ENCODE measurements around the gene EHD1. TPM values are rescaled to one million over a fixed set of nuclear protein-coding genes. Genes with fewer than 3 reads are reported as not detected.

Gene EHD1
- total and polyA plus RNA-seq, 10 donors: 51.9 to 337 (median 162) TPM

GRCh38 chr11:64905516-64906313, 27.3 kb upstream of the EHD1 start:
- WGBS, 5 donors: 93 to 98% (median 94%) methylated on average over 21 to 25 of the region's 25 CpGs
- no peaks in the 10 kb centered on the region for H3K4me1 ChIP-seq
- no peak overlapping the region for H3K4me3 ChIP-seq
- intact Hi-C loops (cut with DNase I; ENCODE audit: low total_unique reads): no loop called here
- peak; percentile 68 for DNase-seq
- no peaks in the 10 kb centered on the region for H3K9me3 ChIP-seq
- H3K27ac ChIP-seq: no peak overlapping the region
- H3K36me3 ChIP-seq: peaks cover 6 to 100% (median 97%) of the 10 kb centered on the region in 6 donors
- no peak for TF ChIP-seq CTCF (IDR thresholded peaks at IDR 0.05 in 8 of 11, conservative IDR thresholded peaks at IDR 0.05 in 3 of 11)
- H3K27me3 ChIP-seq (replicated peaks in 1 of 7): no peaks in the 10 kb centered on the region

GRCh38 chr11:64903291-64903833, 24.9 kb upstream of the EHD1 start:
- WGBS, 5 donors: 94 to 98% (median 97%) methylated on average over 13 to 23 of the region's 23 CpGs
- H3K27me3 ChIP-seq (replicated peaks in 1 of 7): no peaks in the 10 kb centered on the region
- H3K27ac ChIP-seq: no peak overlapping the region
- intact Hi-C loops (cut with DNase I; ENCODE audit: low total_unique reads): no loop called here
- TF ChIP-seq CTCF (IDR thresholded peaks at IDR 0.05 in 8 of 11, conservative IDR thresholded peaks at IDR 0.05 in 3 of 11) (no peak), POLR2A (IDR thresholded peaks at IDR 0.05) (no peak), POLR2AphosphoS5 (IDR thresholded peaks at IDR 0.05) (no peak)
- H3K36me3 ChIP-seq: peaks cover 4 to 100% (median 95%) of the 10 kb centered on the region in 6 donors
- H3K4me1 ChIP-seq: peaks cover 0 to 3% (median 0%) of the 10 kb centered on the region in 6 donors
- H3K9me3 ChIP-seq: no peaks in the 10 kb centered on the region
- no peak overlapping the region for H3K4me3 ChIP-seq
- DNase-seq: peak; percentile 64

GRCh38 chr11:64902102-64902900, 23.9 kb upstream of the EHD1 start:
- no peaks in the 10 kb centered on the region for H3K9me3 ChIP-seq
- peaks cover 4 to 100% (median 95%) of the 10 kb centered on the region in 6 donors for H3K36me3 ChIP-seq
- TF ChIP-seq POLR2AphosphoS5 (IDR thresholded peaks at IDR 0.05) (peak in 1 of 3 donors; percentile 41), POLR2A (IDR thresholded peaks at IDR 0.05) (no peak)
- DNase-seq: no peak
- no peaks in the 10 kb centered on the region for H3K27me3 ChIP-seq (replicated peaks in 1 of 7)
- peaks cover 0 to 3% (median 0%) of the 10 kb centered on the region in 6 donors for H3K4me1 ChIP-seq
- intact Hi-C loops (cut with DNase I; ENCODE audit: low total_unique reads): no loop called here
- H3K27ac ChIP-seq: no peak overlapping the region
- H3K4me3 ChIP-seq: no peak overlapping the region
- 90 to 97% (median 94%) methylated on average over 11 to 30 of the region's 30 CpGs for WGBS, 5 donors

- peak overlapping the region in 1 of 8 donors; percentile 13 for H3K27ac ChIP-seq
- DNase-seq: no peak
- H3K27me3 ChIP-seq (replicated peaks in 1 of 7): no peaks in the 10 kb centered on the region
- H3K4me3 ChIP-seq: no peak overlapping the region
- intact Hi-C loops (cut with DNase I; ENCODE audit: low total_unique reads): no loop called here
- no peaks in the 10 kb centered on the region for H3K9me3 ChIP-seq
- H3K4me1 ChIP-seq: peaks cover 0 to 3% (median 0%) of the 10 kb centered on the region in 6 donors
- WGBS, 5 donors: 93 to 97% (median 95%) methylated on average over 17 of the region's 17 CpGs
- H3K36me3 ChIP-seq: peaks cover 4 to 100% (median 90%) of the 10 kb centered on the region in 6 donors
- TF ChIP-seq CTCF (IDR thresholded peaks at IDR 0.05 in 8 of 11, conservative IDR thresholded peaks at IDR 0.05 in 3 of 11): no peak
- TF ChIP-seq POLR2AphosphoS5 (IDR thresholded peaks at IDR 0.05): no peak
- no peak for TF ChIP-seq POLR2A (IDR thresholded peaks at IDR 0.05)
Observed at GRCh38 chr11:64900774-64901173, 22.4 kb upstream of the EHD1 start.
